ENCODE measurements around the gene BFSP2. TPM values are rescaled to one million over a fixed set of nuclear protein-coding genes. Genes with fewer than 3 reads are reported as not detected.

Gene BFSP2
- total and polyA plus RNA-seq, 2 donors (not counting 1 experiment from before 2014, with no cell fraction given) = 0.60 to 1.6 TPM

GRCh38 chr3:133367403-133367802, 32.5 kb upstream of the BFSP2 start:
- H2AFZ ChIP-seq (ENCODE audit: insufficient read depth, low read depth, low read length, poor library complexity, severe bottlenecking) = no peak overlapping the region
- H4K20me1 ChIP-seq (ENCODE audit: control insufficient read depth, insufficient read depth, low read length, poor library complexity, severe bottlenecking) = no peaks in the 10 kb centered on the region
- Mint-ChIP-seq H3K4me3 (no peak overlapping the region), H3K4me1 (no peaks in the 10 kb centered on the region), H3K9me3 (ENCODE audit: insufficient read depth) (no peaks in the 10 kb centered on the region), H3K27ac (no peak overlapping the region), H3K27me3 (peaks cover 9% of the 10 kb centered on the region)
- H3K4me3 ChIP-seq (ENCODE audit: control extremely low read depth in 1 of 5, extremely low read depth in 1 of 5, insufficient read depth in 1 of 5, low read depth in 2 of 5, low read length in 4 of 5) = no peak overlapping the region
- H3K9ac ChIP-seq (ENCODE audit: low read length) = no peak overlapping the region
- ChIA-PET CTCF (no interaction called here), POLR2A (no interaction called here)
- WGBS (ENCODE audit: insufficient coverage) = 97% methylated on average over 3 of the region's 3 CpGs
- TF ChIP-seq EZH2 (IDR thresholded peaks at IDR 0.05; ENCODE audit: borderline replicate concordance, insufficient read depth, low read depth, low read length, poor library complexity, severe bottlenecking) = no peak
- TF ChIP-seq, protein P1, sequence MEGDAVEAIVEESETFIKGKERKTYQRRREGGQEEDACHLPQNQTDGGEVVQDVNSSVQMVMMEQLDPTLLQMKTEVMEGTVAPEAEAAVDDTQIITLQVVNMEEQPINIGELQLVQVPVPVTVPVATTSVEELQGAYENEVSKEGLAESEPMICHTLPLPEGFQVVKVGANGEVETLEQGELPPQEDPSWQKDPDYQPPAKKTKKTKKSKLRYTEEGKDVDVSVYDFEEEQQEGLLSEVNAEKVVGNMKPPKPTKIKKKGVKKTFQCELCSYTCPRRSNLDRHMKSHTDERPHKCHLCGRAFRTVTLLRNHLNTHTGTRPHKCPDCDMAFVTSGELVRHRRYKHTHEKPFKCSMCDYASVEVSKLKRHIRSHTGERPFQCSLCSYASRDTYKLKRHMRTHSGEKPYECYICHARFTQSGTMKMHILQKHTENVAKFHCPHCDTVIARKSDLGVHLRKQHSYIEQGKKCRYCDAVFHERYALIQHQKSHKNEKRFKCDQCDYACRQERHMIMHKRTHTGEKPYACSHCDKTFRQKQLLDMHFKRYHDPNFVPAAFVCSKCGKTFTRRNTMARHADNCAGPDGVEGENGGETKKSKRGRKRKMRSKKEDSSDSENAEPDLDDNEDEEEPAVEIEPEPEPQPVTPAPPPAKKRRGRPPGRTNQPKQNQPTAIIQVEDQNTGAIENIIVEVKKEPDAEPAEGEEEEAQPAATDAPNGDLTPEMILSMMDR (IDR thresholded peaks at IDR 0.05) = no peak
- H3K27ac ChIP-seq (ENCODE audit: low read length in 2 of 2) = no peak overlapping the region
- no peak overlapping the region for H3K4me2 ChIP-seq (replicated peaks; ENCODE audit: low read depth, low read length, poor library complexity, severe bottlenecking)
- H3K4me1 ChIP-seq (ENCODE audit: control insufficient read depth in 2 of 2, insufficient read depth in 2 of 2, low read length in 2 of 2) = no peaks in the 10 kb centered on the region
- H3K27me3 ChIP-seq (replicated peaks in 1 of 4; ENCODE audit: control extremely low read depth in 1 of 4, control insufficient read depth in 3 of 4, insufficient read depth in 4 of 4, low read length in 3 of 4) = peaks cover 0 to 9% (median 0%) of the 10 kb centered on the region in 4 experiments
- H3K36me3 ChIP-seq (replicated peaks in 1 of 2; ENCODE audit: control extremely low read depth in 1 of 2, control insufficient read depth in 1 of 2, extremely low read depth in 1 of 2, insufficient read depth in 2 of 2, low read length in 1 of 2) = no peaks in the 10 kb centered on the region
- H3K79me2 ChIP-seq (ENCODE audit: control insufficient read depth, insufficient read depth, low read length) = no peaks in the 10 kb centered on the region
- intact Hi-C loops (cut with micrococcal nuclease) = no loop called here
- DNase-seq = no peak
- H3K9me3 ChIP-seq (ENCODE audit: control extremely low read depth in 1 of 3, control insufficient read depth in 2 of 3, insufficient read depth in 1 of 3, low read length in 2 of 3) = no peaks in the 10 kb centered on the region
- ATAC-seq (ENCODE audit: low read depth) = no peak

GRCh38 chr3:133367956-133368355, 31.9 kb upstream of the BFSP2 start:
- ATAC-seq (ENCODE audit: low read depth) (no peak), DNase-seq (no peak)
- no peaks in the 10 kb centered on the region for H3K79me2 ChIP-seq (ENCODE audit: control insufficient read depth, insufficient read depth, low read length)
- H3K9me3 ChIP-seq (ENCODE audit: control extremely low read depth in 1 of 3, control insufficient read depth in 2 of 3, insufficient read depth in 1 of 3, low read length in 2 of 3) = no peaks in the 10 kb centered on the region
- H3K4me1 ChIP-seq (ENCODE audit: control insufficient read depth in 2 of 2, insufficient read depth in 2 of 2, low read length in 2 of 2) = no peaks in the 10 kb centered on the region
- intact Hi-C loops (cut with micrococcal nuclease) = no loop called here
- Mint-ChIP-seq H3K9me3 (ENCODE audit: insufficient read depth) (no peaks in the 10 kb centered on the region), H3K27me3 (peaks cover 9% of the 10 kb centered on the region), H3K27ac (no peak overlapping the region), H3K4me1 (no peaks in the 10 kb centered on the region), H3K4me3 (no peak overlapping the region)
- no peak overlapping the region for H3K27ac ChIP-seq (ENCODE audit: low read length in 2 of 2)
- ChIA-PET CTCF (no interaction called here), POLR2A (no interaction called here)
- H2AFZ ChIP-seq (ENCODE audit: insufficient read depth, low read depth, low read length, poor library complexity, severe bottlenecking) = no peak overlapping the region
- no peak overlapping the region for H3K9ac ChIP-seq (ENCODE audit: low read length)
- H4K20me1 ChIP-seq (ENCODE audit: control insufficient read depth, insufficient read depth, low read length, poor library complexity, severe bottlenecking) = no peaks in the 10 kb centered on the region
- 70% methylated on average over 1 of the region's 1 CpG for WGBS (ENCODE audit: insufficient coverage)
- no peaks in the 10 kb centered on the region for H3K36me3 ChIP-seq (replicated peaks in 1 of 2; ENCODE audit: control extremely low read depth in 1 of 2, control insufficient read depth in 1 of 2, extremely low read depth in 1 of 2, insufficient read depth in 2 of 2, low read length in 1 of 2)
- H3K4me3 ChIP-seq (ENCODE audit: control extremely low read depth in 1 of 5, extremely low read depth in 1 of 5, insufficient read depth in 1 of 5, low read depth in 2 of 5, low read length in 4 of 5) = no peak overlapping the region
- peaks cover 0 to 11% (median 0%) of the 10 kb centered on the region in 4 experiments for H3K27me3 ChIP-seq (replicated peaks in 1 of 4; ENCODE audit: control extremely low read depth in 1 of 4, control insufficient read depth in 3 of 4, insufficient read depth in 4 of 4, low read length in 3 of 4)
- no peak overlapping the region for H3K4me2 ChIP-seq (replicated peaks; ENCODE audit: low read depth, low read length, poor library complexity, severe bottlenecking)
- TF ChIP-seq EZH2 (IDR thresholded peaks at IDR 0.05; ENCODE audit: borderline replicate concordance, insufficient read depth, low read depth, low read length, poor library complexity, severe bottlenecking) = no peak
- TF ChIP-seq, protein P1 (IDR thresholded peaks at IDR 0.05) = no peak
